ENCODE results near the gene MARCHF11. TPM values are rescaled to one million over a fixed set of nuclear protein-coding genes. Genes with fewer than 3 reads are reported as not detected.

The MARCHF11 gene
- total and polyA plus RNA-seq, 11 donors: 0.36 to 7.1 (median 2.3) TPM

DNA sequence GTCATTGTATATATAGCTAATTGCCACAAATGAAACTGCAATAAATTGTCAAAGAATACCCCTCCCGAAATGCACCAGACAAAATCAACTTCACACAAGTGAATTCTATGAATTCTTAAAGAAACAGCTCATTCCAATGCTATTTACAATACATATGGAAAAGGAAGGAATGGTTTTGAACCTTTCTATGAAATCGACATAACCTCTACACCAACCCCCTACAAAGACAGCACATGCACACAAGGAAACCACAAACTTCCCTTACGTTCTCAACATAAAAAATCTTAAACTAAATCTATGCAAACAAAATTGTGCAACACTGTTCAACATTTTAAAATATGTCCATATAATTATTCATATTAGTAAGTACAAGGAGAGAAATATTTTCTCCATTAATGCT is 39.2 kb downstream of the MARCHF11 start:
- ATAC-seq: no peak
- Histone ChIP-seq H3K27me3 (no peaks in the 10 kb centered on the region), H3K4me1 (peaks cover 0 to 33% (median 6%) of the 10 kb centered on the region in 12 donors), H3K36me3 (no peaks in the 10 kb centered on the region), H3K9me3 (peaks cover 0 to 23% (median 2%) of the 10 kb centered on the region in 12 donors), H3K27ac (peak overlapping the region in 5 of 12 donors; percentile 6 to 67 (median 27)), H3K4me3 (no peak overlapping the region)
- TF ChIP-seq POLR2A (IDR thresholded peaks at IDR 0.05): no peak
- TF ChIP-seq, protein P1, sequence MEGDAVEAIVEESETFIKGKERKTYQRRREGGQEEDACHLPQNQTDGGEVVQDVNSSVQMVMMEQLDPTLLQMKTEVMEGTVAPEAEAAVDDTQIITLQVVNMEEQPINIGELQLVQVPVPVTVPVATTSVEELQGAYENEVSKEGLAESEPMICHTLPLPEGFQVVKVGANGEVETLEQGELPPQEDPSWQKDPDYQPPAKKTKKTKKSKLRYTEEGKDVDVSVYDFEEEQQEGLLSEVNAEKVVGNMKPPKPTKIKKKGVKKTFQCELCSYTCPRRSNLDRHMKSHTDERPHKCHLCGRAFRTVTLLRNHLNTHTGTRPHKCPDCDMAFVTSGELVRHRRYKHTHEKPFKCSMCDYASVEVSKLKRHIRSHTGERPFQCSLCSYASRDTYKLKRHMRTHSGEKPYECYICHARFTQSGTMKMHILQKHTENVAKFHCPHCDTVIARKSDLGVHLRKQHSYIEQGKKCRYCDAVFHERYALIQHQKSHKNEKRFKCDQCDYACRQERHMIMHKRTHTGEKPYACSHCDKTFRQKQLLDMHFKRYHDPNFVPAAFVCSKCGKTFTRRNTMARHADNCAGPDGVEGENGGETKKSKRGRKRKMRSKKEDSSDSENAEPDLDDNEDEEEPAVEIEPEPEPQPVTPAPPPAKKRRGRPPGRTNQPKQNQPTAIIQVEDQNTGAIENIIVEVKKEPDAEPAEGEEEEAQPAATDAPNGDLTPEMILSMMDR (IDR thresholded peaks at IDR 0.05): no peak
- 66 to 71% (median 70%) methylated on average over 3 of the region's 3 CpGs for WGBS, 4 donors
- no peak for DNase-seq
- intact Hi-C loops (cut with DNase I): loop anchor here in 1 of 10 donors (10.0 kb wide), 1 partner anchor 306 kb away; no protein-coding TSS in a partner anchor

DNA sequence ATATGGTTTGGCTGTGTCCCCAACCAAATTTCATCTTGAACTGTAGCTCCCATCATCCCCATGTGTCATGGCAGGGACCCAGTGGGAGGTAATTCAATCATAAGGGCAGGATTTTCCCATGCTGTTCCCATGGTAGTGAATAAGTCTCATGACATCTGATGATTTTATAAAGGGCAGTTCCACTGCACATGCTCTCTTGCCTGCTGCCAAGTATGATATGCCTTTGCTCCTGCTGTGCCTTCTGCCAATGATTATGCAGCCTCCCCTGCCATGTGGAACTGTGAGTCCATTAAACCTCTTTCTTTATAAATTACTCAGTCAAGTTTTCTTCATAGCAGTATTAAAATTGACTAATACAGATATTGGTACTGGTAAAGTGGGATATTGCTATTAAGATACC is 42.4 kb downstream of the MARCHF11 start:
- H3K27ac ChIP-seq: peak overlapping the region in 5 of 12 donors; percentile 1 to 56 (median 18)
- peak in 3 of 4 donors; percentile 42 to 70 (median 42) for ATAC-seq
- intact Hi-C loops (cut with DNase I): no loop called here

DNA sequence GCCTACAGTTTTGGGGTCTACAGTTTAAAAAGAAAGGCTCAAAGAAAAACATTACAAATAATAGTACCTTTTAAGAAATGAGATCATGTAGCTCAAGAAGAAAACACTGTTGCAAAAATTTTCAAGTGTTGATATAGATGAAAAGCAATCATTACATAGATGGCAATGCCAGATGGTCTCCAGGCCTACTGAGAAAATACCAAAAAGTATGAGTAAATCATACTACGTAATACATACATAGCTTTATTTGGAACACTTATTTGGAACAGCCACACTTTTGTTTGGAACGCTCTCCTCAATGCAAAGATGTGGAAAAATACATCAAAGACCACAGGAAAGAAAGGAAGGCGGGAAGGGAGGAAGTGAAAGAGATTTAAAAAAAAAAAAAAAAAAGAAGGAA is 44.1 kb downstream of the MARCHF11 start:
- Histone ChIP-seq H3K27ac (peak overlapping the region in 1 of 12 donors; percentile 39), H3K4me3 (no peak overlapping the region), H3K9me3 (peaks cover 0 to 30% (median 2%) of the 10 kb centered on the region in 12 donors), H3K27me3 (peaks cover 0 to 2% (median 0%) of the 10 kb centered on the region in 9 donors), H3K4me1 (no peaks in the 10 kb centered on the region), H3K36me3 (no peaks in the 10 kb centered on the region)
- 63 to 79% (median 71%) methylated on average over 3 of the region's 3 CpGs for WGBS, 4 donors
- TF ChIP-seq, protein P1 (IDR thresholded peaks at IDR 0.05): no peak
- TF ChIP-seq POLR2A (IDR thresholded peaks at IDR 0.05): no peak
- ATAC-seq: no peak
- DNase-seq: no peak
- intact Hi-C loops (cut with DNase I): no loop called here

More for the DNA sequence above, 42.4 kb downstream of the MARCHF11 start:
- TF ChIP-seq, protein P1 (IDR thresholded peaks at IDR 0.05): no peak
- no peak for TF ChIP-seq POLR2A (IDR thresholded peaks at IDR 0.05)
- Histone ChIP-seq H3K36me3 (no peaks in the 10 kb centered on the region), H3K4me3 (no peak overlapping the region), H3K27me3 (no peaks in the 10 kb centered on the region), H3K4me1 (peaks cover 0 to 15% (median 0%) of the 10 kb centered on the region in 12 donors), H3K9me3 (peaks cover 0 to 30% (median 2%) of the 10 kb centered on the region in 12 donors)
- DNase-seq: no peak

- peaks cover 0 to 7% (median 0%) of the 10 kb centered on the region in 9 donors for H3K27me3 ChIP-seq
- H3K9me3 ChIP-seq: peaks cover 0 to 30% (median 2%) of the 10 kb centered on the region in 12 donors
- 31 to 55% (median 46%) methylated on average over 1 of the region's 1 CpG for WGBS, 4 donors
- TF ChIP-seq, protein P1 (IDR thresholded peaks at IDR 0.05): no peak
- no peak for TF ChIP-seq POLR2A (IDR thresholded peaks at IDR 0.05)
- H3K4me3 ChIP-seq: no peak overlapping the region
- no peaks in the 10 kb centered on the region for H3K36me3 ChIP-seq
- intact Hi-C loops (cut with DNase I): no loop called here
- ATAC-seq (no peak), DNase-seq (no peak)
- no peaks in the 10 kb centered on the region for H3K4me1 ChIP-seq
- peak overlapping the region in 2 of 12 donors; percentile 24 to 39 for H3K27ac ChIP-seq
Observed at GRCh38 chr5:16135003-16135402, 44.6 kb downstream of the MARCHF11 start.
